ENCODE results near the gene CLDN5. TPM values are rescaled to one million over a fixed set of nuclear protein-coding genes. Genes with fewer than 3 reads are reported as not detected.

CLDN5 gene
- total RNA-seq, 5 donors from 2014 or later (not counting 1 experiment from before 2014, with no cell fraction given), result 0.36 to 0.98 (median 0.85) TPM; not detected in 1

GRCh38 chr22:19568337-19569275 is 44.4 kb upstream of the CLDN5 start:
- H3K27ac Mint-ChIP-seq, result no peak overlapping the region

GRCh38 chr22:19567157-19568009 is 43.2 kb upstream of the CLDN5 start:
- H3K9me3 ChIP-seq, result no peaks in the 10 kb centered on the region
- ChIA-PET POLR2A (no interaction called here), CTCF (no interaction called here)
- H3K4me3 ChIP-seq (ENCODE audit: control insufficient read depth in 1 of 2, extremely low read depth in 1 of 2, low read length in 1 of 2), result no peak overlapping the region
- Mint-ChIP-seq H3K4me1 (peaks cover 0 to 10% (median 1%) of the 10 kb centered on the region in 3 donors), H3K36me3 (no peaks in the 10 kb centered on the region), H3K9me3 (peaks cover 0 to 4% (median 0%) of the 10 kb centered on the region in 3 donors), H3K27ac (no peak overlapping the region), H3K4me3 (no peak overlapping the region), H3K27me3 (no peaks in the 10 kb centered on the region)
- no peaks in the 10 kb centered on the region for H3K36me3 ChIP-seq (ENCODE audit: control insufficient read depth in 2 of 2, extremely low read depth in 1 of 2, insufficient read depth in 1 of 2, low read length in 1 of 2)
- peaks cover 0 to 15% of the 10 kb centered on the region in 2 experiments for H3K27me3 ChIP-seq (replicated peaks in 1 of 2; ENCODE audit: control insufficient read depth in 2 of 2, extremely low read depth in 1 of 2, insufficient read depth in 2 of 2, low read length in 1 of 2)
- 93% methylated on average over 24 of the region's 24 CpGs for WGBS (ENCODE audit: insufficient coverage)
- DNase-seq (no peak), ATAC-seq (replicated peaks in 1 of 4) (no peak)
- no peak overlapping the region for H3K27ac ChIP-seq (ENCODE audit: low read length)
- no peaks in the 10 kb centered on the region for H3K4me1 ChIP-seq (ENCODE audit: control insufficient read depth in 1 of 2, extremely low read depth in 1 of 2, insufficient read depth in 2 of 2, low read length in 2 of 2)

More at GRCh38 chr22:19568337-19569275, 44.4 kb upstream of the CLDN5 start:
- Histone ChIP-seq H3K9me3 (no peaks in the 10 kb centered on the region), H3K27me3 (replicated peaks in 1 of 2; ENCODE audit: control insufficient read depth in 2 of 2, extremely low read depth in 1 of 2, insufficient read depth in 2 of 2, low read length in 1 of 2) (peaks cover 0 to 15% of the 10 kb centered on the region in 2 experiments), H3K4me3 (ENCODE audit: control insufficient read depth in 1 of 2, extremely low read depth in 1 of 2, low read length in 1 of 2) (no peak overlapping the region), H3K27ac (ENCODE audit: low read length) (no peak overlapping the region), H3K36me3 (ENCODE audit: control insufficient read depth in 2 of 2, extremely low read depth in 1 of 2, insufficient read depth in 1 of 2, low read length in 1 of 2) (no peaks in the 10 kb centered on the region), H3K4me1 (ENCODE audit: control insufficient read depth in 1 of 2, extremely low read depth in 1 of 2, insufficient read depth in 2 of 2, low read length in 2 of 2) (no peaks in the 10 kb centered on the region)
- ATAC-seq (replicated peaks in 1 of 4) (no peak), DNase-seq (no peak)
- Mint-ChIP-seq H3K4me3 (no peak overlapping the region), H3K27me3 (no peaks in the 10 kb centered on the region), H3K36me3 (no peaks in the 10 kb centered on the region), H3K9me3 (peaks cover 0 to 4% (median 0%) of the 10 kb centered on the region in 3 donors), H3K4me1 (peaks cover 0 to 10% (median 1%) of the 10 kb centered on the region in 3 donors)
- CTCF ChIA-PET, result no interaction called here
- 76% methylated on average over 8 of the region's 9 CpGs for WGBS (ENCODE audit: insufficient coverage)
- POLR2A ChIA-PET, result no interaction called here

- Histone ChIP-seq H3K27ac (ENCODE audit: low read length) (no peak overlapping the region), H3K4me1 (ENCODE audit: control insufficient read depth in 1 of 2, extremely low read depth in 1 of 2, insufficient read depth in 2 of 2, low read length in 2 of 2) (no peaks in the 10 kb centered on the region), H3K9me3 (no peaks in the 10 kb centered on the region), H3K36me3 (ENCODE audit: control insufficient read depth in 2 of 2, extremely low read depth in 1 of 2, insufficient read depth in 1 of 2, low read length in 1 of 2) (no peaks in the 10 kb centered on the region), H3K27me3 (replicated peaks in 1 of 2; ENCODE audit: control insufficient read depth in 2 of 2, extremely low read depth in 1 of 2, insufficient read depth in 2 of 2, low read length in 1 of 2) (peaks cover 0 to 15% of the 10 kb centered on the region in 2 experiments), H3K4me3 (ENCODE audit: control insufficient read depth in 1 of 2, extremely low read depth in 1 of 2, low read length in 1 of 2) (no peak overlapping the region)
- Mint-ChIP-seq H3K9me3 (peaks cover 0 to 4% (median 0%) of the 10 kb centered on the region in 3 donors), H3K4me3 (no peak overlapping the region), H3K36me3 (no peaks in the 10 kb centered on the region), H3K27ac (no peak overlapping the region), H3K4me1 (peaks cover 0 to 10% (median under 1%) of the 10 kb centered on the region in 3 donors), H3K27me3 (no peaks in the 10 kb centered on the region)
- ATAC-seq (replicated peaks in 1 of 4) (no peak), DNase-seq (no peak)
- POLR2A ChIA-PET, result no interaction called here
- 91% methylated on average over 47 of the region's 52 CpGs for WGBS (ENCODE audit: insufficient coverage)
- CTCF ChIA-PET, result no interaction called here
Measured at GRCh38 chr22:19566279-19567156, 42.3 kb upstream of the CLDN5 start.

- CTCF ChIA-PET, result no interaction called here
- DNase-seq (no peak), ATAC-seq (replicated peaks in 1 of 4) (no peak)
- Mint-ChIP-seq H3K9me3 (peaks cover 0 to 4% (median 0%) of the 10 kb centered on the region in 3 donors), H3K4me1 (peaks cover 0 to 10% (median 0%) of the 10 kb centered on the region in 3 donors), H3K4me3 (no peak overlapping the region), H3K36me3 (no peaks in the 10 kb centered on the region), H3K27me3 (no peaks in the 10 kb centered on the region), H3K27ac (no peak overlapping the region)
- H3K36me3 ChIP-seq (ENCODE audit: control insufficient read depth in 2 of 2, extremely low read depth in 1 of 2, insufficient read depth in 1 of 2, low read length in 1 of 2), result no peaks in the 10 kb centered on the region
- POLR2A ChIA-PET, result no interaction called here
- no peak overlapping the region for H3K27ac ChIP-seq (ENCODE audit: low read length)
- no peaks in the 10 kb centered on the region for H3K9me3 ChIP-seq
- 100% methylated on average over 3 of the region's 11 CpGs for WGBS (ENCODE audit: insufficient coverage)
- no peak overlapping the region for H3K4me3 ChIP-seq (ENCODE audit: control insufficient read depth in 1 of 2, extremely low read depth in 1 of 2, low read length in 1 of 2)
- H3K4me1 ChIP-seq (ENCODE audit: control insufficient read depth in 1 of 2, extremely low read depth in 1 of 2, insufficient read depth in 2 of 2, low read length in 2 of 2), result no peaks in the 10 kb centered on the region
- H3K27me3 ChIP-seq (replicated peaks in 1 of 2; ENCODE audit: control insufficient read depth in 2 of 2, extremely low read depth in 1 of 2, insufficient read depth in 2 of 2, low read length in 1 of 2), result peaks cover 0 to 15% of the 10 kb centered on the region in 2 experiments
Measured at GRCh38 chr22:19565382-19566278, 41.4 kb upstream of the CLDN5 start.

GRCh38 chr22:19559956-19560355 is 35.7 kb upstream of the CLDN5 start:
- WGBS (ENCODE audit: insufficient coverage), result 100% methylated on average over 2 of the region's 2 CpGs
- no peak for ATAC-seq (replicated peaks in 1 of 4)
- H3K4me3 ChIP-seq (ENCODE audit: control insufficient read depth in 1 of 2, extremely low read depth in 1 of 2, low read length in 1 of 2), result no peak overlapping the region
- H3K4me3 Mint-ChIP-seq, result no peak overlapping the region
- ChIA-PET CTCF (no interaction called here), POLR2A (no interaction called here)
- no peak overlapping the region for H3K27ac Mint-ChIP-seq
- H3K27me3 Mint-ChIP-seq, result peaks cover 0 to 3% of the 10 kb centered on the region in 2 donors
- peaks cover 0 to 4% (median 0%) of the 10 kb centered on the region in 3 donors for H3K9me3 Mint-ChIP-seq
- H3K4me1 Mint-ChIP-seq, result no peaks in the 10 kb centered on the region
- H3K27me3 ChIP-seq (replicated peaks in 1 of 2; ENCODE audit: control insufficient read depth in 2 of 2, extremely low read depth in 1 of 2, insufficient read depth in 2 of 2, low read length in 1 of 2), result peaks cover 0 to 11% of the 10 kb centered on the region in 2 experiments
- no peaks in the 10 kb centered on the region for H3K9me3 ChIP-seq
- no peak for DNase-seq
- H3K4me1 ChIP-seq (ENCODE audit: control insufficient read depth in 1 of 2, extremely low read depth in 1 of 2, insufficient read depth in 2 of 2, low read length in 2 of 2), result no peaks in the 10 kb centered on the region
- no peaks in the 10 kb centered on the region for H3K36me3 ChIP-seq (ENCODE audit: control insufficient read depth in 2 of 2, extremely low read depth in 1 of 2, insufficient read depth in 1 of 2, low read length in 1 of 2)
- H3K27ac ChIP-seq (ENCODE audit: low read length), result no peak overlapping the region
- no peaks in the 10 kb centered on the region for H3K36me3 Mint-ChIP-seq
